ENCODE measurements around the gene PYHIN1. TPM values are rescaled to one million over a fixed set of nuclear protein-coding genes. Genes with fewer than 3 reads are reported as not detected.

The PYHIN1 gene
- polyA plus RNA-seq, 1 of the 3 experiments (the other 2 are of a cell fraction), result not detected

DNA sequence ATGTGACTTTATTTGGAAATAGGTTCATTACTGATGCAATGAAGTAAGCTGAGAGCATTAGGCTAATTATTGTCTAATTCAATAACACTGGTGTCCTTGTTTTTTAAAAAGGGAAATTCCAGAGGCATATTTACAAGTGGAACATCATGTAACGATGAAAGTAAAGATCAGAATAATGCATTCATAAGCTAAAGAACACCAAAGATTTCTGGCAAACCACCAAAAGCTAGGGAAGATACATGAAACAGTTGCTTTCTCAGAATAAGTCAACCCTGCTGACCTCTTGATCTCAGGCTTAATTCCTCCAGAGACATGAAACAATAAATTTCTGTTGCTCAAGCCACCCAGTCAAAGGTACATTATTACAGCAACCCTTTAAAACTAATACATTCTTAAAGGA, 58.1 kb downstream of the PYHIN1 start:
- Histone ChIP-seq H3K9me2 (no peaks in the 10 kb centered on the region), H3K4me2 (no peak overlapping the region), H3K9me3 (no peaks in the 10 kb centered on the region), H3K9ac (no peak overlapping the region), H4K20me1 (ENCODE audit: insufficient read depth) (no peaks in the 10 kb centered on the region), H3K4me3 (ENCODE audit: low read depth in 2 of 2, low read length in 1 of 2) (no peak overlapping the region), H3K36me3 (replicated peaks in 1 of 2; ENCODE audit: control insufficient read depth in 1 of 2, insufficient read depth in 2 of 2, low read length in 1 of 2) (no peaks in the 10 kb centered on the region), H3K79me2 (ENCODE audit: insufficient read depth) (no peaks in the 10 kb centered on the region), H3F3A (replicated peaks; ENCODE audit: insufficient read depth) (no peaks in the 10 kb centered on the region), H3K4me1 (ENCODE audit: control insufficient read depth in 1 of 2, insufficient read depth in 2 of 2, low read depth in 1 of 2, low read length in 1 of 2) (no peaks in the 10 kb centered on the region), H2AFZ (ENCODE audit: low read depth) (no peak overlapping the region), H3K27me3 (ENCODE audit: insufficient read depth) (no peaks in the 10 kb centered on the region; the same call in 1 of the 2 replicates), H3K27ac (ENCODE audit: low read depth in 2 of 2, low read length in 1 of 2) (no peak overlapping the region)
- ChIA-PET CTCF (interaction anchor here (2.3 kb wide), 1 partner anchor 9 kb away, joined by 10 read pairs; no protein-coding TSS in a partner anchor), POLR2A (no interaction called here)
- DNase-seq, result no peak
- TF ChIP-seq RAD21 (IDR thresholded peaks at IDR 0.05; ENCODE audit: low read length) (no peak), MXI1 (IDR thresholded peaks at IDR 0.05; ENCODE audit: low read depth, low read length) (no peak), POLR2AphosphoS5 (IDR thresholded peaks at IDR 0.05; ENCODE audit: low read depth, low read length) (no peak), JUND (IDR thresholded peaks at IDR 0.05) (no peak), RFX5 (IDR thresholded peaks at IDR 0.05; ENCODE audit: low read length) (no peak), MEF2A (IDR thresholded peaks at IDR 0.05; ENCODE audit: borderline replicate concordance, low read depth) (no peak), FOXM1 (IDR thresholded peaks at IDR 0.05; ENCODE audit: low read depth) (no peak), YY1 (IDR thresholded peaks at IDR 0.05; ENCODE audit: low read depth) (no peak), FOXJ3 (CRISPR knock-in tag; IDR thresholded peaks at IDR 0.05) (no peak), EP300 (IDR thresholded peaks at IDR 0.05; ENCODE audit: borderline replicate concordance in 1 of 2, low read depth in 1 of 2, low read length in 1 of 2) (no peak), ELF1 (IDR thresholded peaks at IDR 0.05) (no peak), SMC3 (IDR thresholded peaks at IDR 0.05; ENCODE audit: low read depth, low read length) (no peak)
- TF ChIP-seq, protein P1, sequence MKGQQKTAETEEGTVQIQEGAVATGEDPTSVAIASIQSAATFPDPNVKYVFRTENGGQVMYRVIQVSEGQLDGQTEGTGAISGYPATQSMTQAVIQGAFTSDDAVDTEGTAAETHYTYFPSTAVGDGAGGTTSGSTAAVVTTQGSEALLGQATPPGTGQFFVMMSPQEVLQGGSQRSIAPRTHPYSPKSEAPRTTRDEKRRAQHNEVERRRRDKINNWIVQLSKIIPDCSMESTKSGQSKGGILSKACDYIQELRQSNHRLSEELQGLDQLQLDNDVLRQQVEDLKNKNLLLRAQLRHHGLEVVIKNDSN (IDR thresholded peaks at IDR 0.05; ENCODE audit: borderline replicate concordance, low read depth), result no peak
- TF ChIP-seq, protein P2, sequence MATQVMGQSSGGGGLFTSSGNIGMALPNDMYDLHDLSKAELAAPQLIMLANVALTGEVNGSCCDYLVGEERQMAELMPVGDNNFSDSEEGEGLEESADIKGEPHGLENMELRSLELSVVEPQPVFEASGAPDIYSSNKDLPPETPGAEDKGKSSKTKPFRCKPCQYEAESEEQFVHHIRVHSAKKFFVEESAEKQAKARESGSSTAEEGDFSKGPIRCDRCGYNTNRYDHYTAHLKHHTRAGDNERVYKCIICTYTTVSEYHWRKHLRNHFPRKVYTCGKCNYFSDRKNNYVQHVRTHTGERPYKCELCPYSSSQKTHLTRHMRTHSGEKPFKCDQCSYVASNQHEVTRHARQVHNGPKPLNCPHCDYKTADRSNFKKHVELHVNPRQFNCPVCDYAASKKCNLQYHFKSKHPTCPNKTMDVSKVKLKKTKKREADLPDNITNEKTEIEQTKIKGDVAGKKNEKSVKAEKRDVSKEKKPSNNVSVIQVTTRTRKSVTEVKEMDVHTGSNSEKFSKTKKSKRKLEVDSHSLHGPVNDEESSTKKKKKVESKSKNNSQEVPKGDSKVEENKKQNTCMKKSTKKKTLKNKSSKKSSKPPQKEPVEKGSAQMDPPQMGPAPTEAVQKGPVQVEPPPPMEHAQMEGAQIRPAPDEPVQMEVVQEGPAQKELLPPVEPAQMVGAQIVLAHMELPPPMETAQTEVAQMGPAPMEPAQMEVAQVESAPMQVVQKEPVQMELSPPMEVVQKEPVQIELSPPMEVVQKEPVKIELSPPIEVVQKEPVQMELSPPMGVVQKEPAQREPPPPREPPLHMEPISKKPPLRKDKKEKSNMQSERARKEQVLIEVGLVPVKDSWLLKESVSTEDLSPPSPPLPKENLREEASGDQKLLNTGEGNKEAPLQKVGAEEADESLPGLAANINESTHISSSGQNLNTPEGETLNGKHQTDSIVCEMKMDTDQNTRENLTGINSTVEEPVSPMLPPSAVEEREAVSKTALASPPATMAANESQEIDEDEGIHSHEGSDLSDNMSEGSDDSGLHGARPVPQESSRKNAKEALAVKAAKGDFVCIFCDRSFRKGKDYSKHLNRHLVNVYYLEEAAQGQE (IDR thresholded peaks at IDR 0.05; ENCODE audit: low read depth, low read length), result no peak
- TF ChIP-seq, protein P3, sequence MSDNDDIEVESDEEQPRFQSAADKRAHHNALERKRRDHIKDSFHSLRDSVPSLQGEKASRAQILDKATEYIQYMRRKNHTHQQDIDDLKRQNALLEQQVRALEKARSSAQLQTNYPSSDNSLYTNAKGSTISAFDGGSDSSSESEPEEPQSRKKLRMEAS (IDR thresholded peaks at IDR 0.05; ENCODE audit: low read depth), result no peak
- TF ChIP-seq, protein P4, sequence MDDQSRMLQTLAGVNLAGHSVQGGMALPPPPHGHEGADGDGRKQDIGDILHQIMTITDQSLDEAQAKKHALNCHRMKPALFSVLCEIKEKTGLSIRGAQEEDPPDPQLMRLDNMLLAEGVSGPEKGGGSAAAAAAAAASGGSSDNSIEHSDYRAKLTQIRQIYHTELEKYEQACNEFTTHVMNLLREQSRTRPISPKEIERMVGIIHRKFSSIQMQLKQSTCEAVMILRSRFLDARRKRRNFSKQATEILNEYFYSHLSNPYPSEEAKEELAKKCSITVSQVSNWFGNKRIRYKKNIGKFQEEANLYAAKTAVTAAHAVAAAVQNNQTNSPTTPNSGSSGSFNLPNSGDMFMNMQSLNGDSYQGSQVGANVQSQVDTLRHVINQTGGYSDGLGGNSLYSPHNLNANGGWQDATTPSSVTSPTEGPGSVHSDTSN (IDR thresholded peaks at IDR 0.05), result no peak
- TF ChIP-seq, protein P5, sequence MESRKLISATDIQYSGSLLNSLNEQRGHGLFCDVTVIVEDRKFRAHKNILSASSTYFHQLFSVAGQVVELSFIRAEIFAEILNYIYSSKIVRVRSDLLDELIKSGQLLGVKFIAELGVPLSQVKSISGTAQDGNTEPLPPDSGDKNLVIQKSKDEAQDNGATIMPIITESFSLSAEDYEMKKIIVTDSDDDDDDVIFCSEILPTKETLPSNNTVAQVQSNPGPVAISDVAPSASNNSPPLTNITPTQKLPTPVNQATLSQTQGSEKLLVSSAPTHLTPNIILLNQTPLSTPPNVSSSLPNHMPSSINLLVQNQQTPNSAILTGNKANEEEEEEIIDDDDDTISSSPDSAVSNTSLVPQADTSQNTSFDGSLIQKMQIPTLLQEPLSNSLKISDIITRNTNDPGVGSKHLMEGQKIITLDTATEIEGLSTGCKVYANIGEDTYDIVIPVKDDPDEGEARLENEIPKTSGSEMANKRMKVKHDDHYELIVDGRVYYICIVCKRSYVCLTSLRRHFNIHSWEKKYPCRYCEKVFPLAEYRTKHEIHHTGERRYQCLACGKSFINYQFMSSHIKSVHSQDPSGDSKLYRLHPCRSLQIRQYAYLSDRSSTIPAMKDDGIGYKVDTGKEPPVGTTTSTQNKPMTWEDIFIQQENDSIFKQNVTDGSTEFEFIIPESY (IDR thresholded peaks at IDR 0.05; ENCODE audit: borderline replicate concordance, low read depth), result no peak
- 0% methylated on average over 1 of the region's 1 CpG for WGBS (ENCODE audit: low lambda C conversion rate)

Measured in SK-N-SH (cell line).